GM12878 (cell line): ENCODE results near the gene CCDC61. TPM values are rescaled to one million over a fixed set of nuclear protein-coding genes. Genes with fewer than 3 reads are reported as not detected.

Source experiments
- ATAC-seq: fragments of 200-7000 bp; cut with Tn5 transposase; 3 replicates; pipeline ENCODE4 v1.9.1; 2020; ENCODE audit warnings: mild to moderate bottlenecking, moderate library complexity
- BruUV-seq: library from RNA; stranded (reverse); fragments of 400-500 nt; replicated peaks from 2 replicates; lab custom pipeline; 2021; lab: Mats Ljungman, UMichigan
- CTCF ChIA-PET: fragments of 300-600 bp; sonication (Branson Sonifier 250); formaldehyde crosslinking; extraction: SDS; loops from one replicate; lab custom pipeline; 2021; ENCODE audit warnings: inconsistent platforms; lab: Yijun Ruan, JAX
- POLR2A ChIA-PET: fragments of 350-600 bp; formaldehyde crosslinking; extraction: SDS; loops from one replicate; lab custom pipeline; 2021; ENCODE audit warnings: inconsistent platforms; lab: Charles Lee
- RAD21 ChIA-PET: fragments of 300-600 bp; sonication (Branson Sonifier 250); formaldehyde crosslinking; loops from one replicate; lab custom pipeline; 2023; ENCODE audit warnings: antibody characterized with exemption; ENCODE audit not compliant: unreplicated experiment; lab: Charles Lee
- SMC1A ChIA-PET: fragments of 300-600 bp; sonication (Branson Sonifier 250); formaldehyde crosslinking; loops from one replicate; lab custom pipeline; 2023; ENCODE audit not compliant: unreplicated experiment, uncharacterized antibody; lab: Charles Lee
- DNase-seq: peaks from one replicate; pipeline ENCODE4 v3.0.0-alpha.2; 2011; ENCODE audit warnings: low read depth, low spot score
- FAIRE-seq: peaks from 3 replicates; lab custom pipeline; 2011; peaks lifted over from hg19 to GRCh38; lab: Jason Lieb, UNC
- H2AFZ ChIP-seq: 2 replicates; pipeline ENCODE4 v1.6.0; 2011; ENCODE audit warnings: low read depth, low read length, control low read depth; ENCODE audit not compliant: control insufficient read depth
- H3K27ac ChIP-seq: 2 replicates; pipeline ENCODE4 v1.5.1; 2011; ENCODE audit warnings: control low read depth; ENCODE audit not compliant: control insufficient read depth, insufficient read depth
- H3K27me3 ChIP-seq, 2 experiments: replicated peaks in 1 of 2; 2 replicates each; pipeline versions ENCODE4 v1.6.0 to v1.6.1; 2011; ENCODE audit warnings: low read length in 1 of 2; ENCODE audit not compliant: control insufficient read depth in 2 of 2, insufficient read depth in 2 of 2
- H3K36me3 ChIP-seq, 2 experiments: 2 replicates each; pipeline ENCODE4 v1.5.1; 2011; ENCODE audit warnings: low read length in 1 of 2; ENCODE audit not compliant: control insufficient read depth in 2 of 2, insufficient read depth in 2 of 2
- H3K4me1 ChIP-seq: 2 replicates; pipeline ENCODE4 v1.6.1; 2011; ENCODE audit warnings: mild to moderate bottlenecking, low read length, moderate library complexity, mixed read lengths; ENCODE audit not compliant: control insufficient read depth, insufficient read depth
- H3K4me2 ChIP-seq: 2 replicates; pipeline ENCODE4 v1.6.0; 2011; ENCODE audit warnings: control low read depth; ENCODE audit not compliant: control insufficient read depth, insufficient read depth
- H3K4me3 ChIP-seq: fragments of 200-600 bp; sonication (generic); 2 replicates; pipeline ENCODE4 v1.5.1; 2016
- H3K79me2 ChIP-seq: 2 replicates; pipeline ENCODE4 v1.6.0; 2011; ENCODE audit warnings: low read length; ENCODE audit not compliant: control insufficient read depth, insufficient read depth
- H3K9ac ChIP-seq: 2 replicates; pipeline ENCODE4 v1.8.0; 2011; ENCODE audit warnings: low read length, control low read depth, mixed read lengths; ENCODE audit not compliant: control insufficient read depth, insufficient read depth
- H3K9me3 ChIP-seq: replicated peaks from 3 replicates; pipeline ENCODE4 v1.5.1; 2011; ENCODE audit warnings: mild to moderate bottlenecking, low read length; ENCODE audit not compliant: control insufficient read depth, insufficient read depth
- H4K20me1 ChIP-seq: 2 replicates; pipeline ENCODE4 v1.6.0; 2011; ENCODE audit not compliant: control insufficient read depth, insufficient read depth
- ATF2 ChIP-seq: IDR thresholded peaks from 2 replicates; pipeline ENCODE4 v1.6.1; 2012; ENCODE audit warnings: low read length, inconsistent platforms
- CHD1 ChIP-seq: IDR thresholded peaks from 2 replicates; pipeline ENCODE4 v1.6.1; 2012; ENCODE audit warnings: low read depth, low read length, improper control_type of control experiment
- E4F1 ChIP-seq: fragments of 450-650 bp; IDR thresholded peaks from 2 replicates; pipeline ENCODE4 v1.6.1; 2018; ENCODE audit warnings: borderline replicate concordance, mild to moderate bottlenecking; ENCODE audit not compliant: partially characterized antibody
- FOS ChIP-seq: IDR thresholded peaks from 3 replicates; pipeline ENCODE4 v1.6.1; 2011; ENCODE audit warnings: borderline replicate concordance; ENCODE audit not compliant: insufficient read length; ENCODE audit errors: extremely low read depth
- IRF3 ChIP-seq: fragments of 450-650 bp; IDR thresholded peaks from 2 replicates; pipeline ENCODE4 v1.6.1; 2014; ENCODE audit warnings: mild to moderate bottlenecking
- JUNB ChIP-seq: IDR thresholded peaks from 2 replicates; pipeline ENCODE4 v1.6.1; 2016; ENCODE audit warnings: antibody characterized with exemption, mild to moderate bottlenecking
- JUND ChIP-seq: IDR thresholded peaks from 2 replicates; pipeline ENCODE4 v1.6.1; 2012; ENCODE audit warnings: low read depth, mild to moderate bottlenecking, low read length, improper control_type of control experiment, moderate library complexity
- KAT2A ChIP-seq: conservative IDR thresholded peaks from 2 replicates; pipeline ENCODE4 v1.6.1; 2011; ENCODE audit warnings: low read depth, low read length; ENCODE audit not compliant: control insufficient read depth
- NBN ChIP-seq: fragments of 450-650 bp; IDR thresholded peaks from 2 replicates; pipeline ENCODE4 v1.6.1; 2016
- NFXL1 ChIP-seq: fragments of 450-650 bp; IDR thresholded peaks from 2 replicates; pipeline ENCODE4 v1.6.1; 2017; ENCODE audit warnings: antibody characterized with exemption, mild to moderate bottlenecking, borderline replicate concordance
- PRDM15 ChIP-seq: fragments of 450-650 bp; formaldehyde crosslinking; IDR thresholded peaks from 2 replicates; pipeline ENCODE4 v1.4.0; 2020; ENCODE audit warnings: mild to moderate bottlenecking, moderate library complexity
- RELB ChIP-seq: fragments of 450-650 bp; IDR thresholded peaks from 2 replicates; pipeline ENCODE4 v1.6.1; 2017; ENCODE audit warnings: low read depth, mild to moderate bottlenecking, moderate library complexity
- SRF ChIP-seq, 2 experiments: IDR thresholded peaks; 2 replicates each; pipeline ENCODE4 v1.6.1; 2011; ENCODE audit warnings: low read depth in 2 of 2, low read length in 2 of 2, mild to moderate bottlenecking in 1 of 2, moderate library complexity in 1 of 2
- WRNIP1 ChIP-seq: IDR thresholded peaks from 2 replicates; pipeline ENCODE4 v1.6.1; 2011; ENCODE audit warnings: low read depth, low read length, improper control_type of control experiment, borderline replicate concordance
- WGBS: methylation state at CpG from one replicate; pipeline ENCODE4 v1.1.6; 2016; ENCODE audit warnings: low lambda C conversion rate; ENCODE audit not compliant: insufficient replicate concordance, insufficient coverage; ENCODE audit errors: missing lambda C conversion rate; 5-methylcytosine and 5-hydroxymethylcytosine counted together
- in situ Hi-C: fragments of 300-500 bp; cut with MboI; formaldehyde crosslinking; loops from 9 replicates; pipeline ENCODE4 v1.14.3; 2018; ENCODE audit warnings: mixed read lengths
- intact Hi-C: fragments of 100-400 bp; cut with micrococcal nuclease; formaldehyde crosslinking; loops from one replicate; pipeline ENCODE4 v1.14.2; 2022; ENCODE audit not compliant: unreplicated experiment
- polyA plus RNA-seq, 11 experiments: library from polyadenylated mRNA; depleted of rRNA in 4 of 11; unstranded in 6 of 11; stranded (reverse) in 5 of 11; fragments of >200 nt; fragmentation: Nextera tagmentation in 4 of 11; fragmentation: Illumina TruSeq in 1 of 11; extraction: Ambion mirVana in 4 of 11; extraction: Trizol in 1 of 11; gene quantifications; 1 replicate in 1 of 11; 2 replicates in 10 of 11; pipeline versions ENCODE4 v1.2.1 to v1.2.3, GENCODE V29; 2011 to 2016; ENCODE audit warnings: inconsistent platforms in 2 of 11, missing spikeins in 2 of 11, low read depth in 1 of 11
- total RNA-seq, 4 experiments: library from RNA; depleted of rRNA in 3 of 4; stranded (reverse); fragments of >200 nt in 3 of 4; fragmentation: Illumina TruSeq in 1 of 4; extraction: Trizol in 1 of 4; gene quantifications; 2 replicates each; pipeline versions ENCODE4 v1.2.1 to v1.2.3, GENCODE V29; 2013 to 2021

The CCDC61 gene
- total and polyA plus RNA-seq, 10 of the 15 experiments (the other 5 are each of a cell fraction or from before 2014, with no cell fraction given) = 0.27 to 27.1 (median 8.7) TPM

- Histone ChIP-seq H3K9ac (no peak overlapping the region), H3K36me3 (no peaks in the 10 kb centered on the region; a peak in 1 of 4 replicates), H3K27ac (no peak overlapping the region), H4K20me1 (no peaks in the 10 kb centered on the region; the same call in 1 of the 2 replicates), H3K27me3 (no peaks in the 10 kb centered on the region), H3K4me2 (no peak overlapping the region; the same call in 1 of the 2 replicates), H3K4me3 (no peak overlapping the region), H3K9me3 (no peaks in the 10 kb centered on the region), H3K79me2 (no peaks in the 10 kb centered on the region), H2AFZ (no peak overlapping the region), H3K4me1 (peaks cover 5% of the 10 kb centered on the region)
- FAIRE-seq (no peak), ATAC-seq (peak; percentile 14), DNase-seq (no peak)
- intact Hi-C loops = no loop called here
- in situ Hi-C loops = no loop called here
- RAD21 ChIA-PET = interaction anchor here (0.7 to 1.5 kb wide), 6 partner anchors 154 to 248 kb away, joined by 3 to 5 read pairs (median 3); partner anchors contain the start of gene SIX5
- BruUV-seq = no TSS peak
- SMC1A ChIA-PET = interaction anchor here (1.0 kb wide), 1 partner anchor 200 kb away, joined by 4 read pairs; no protein-coding TSS in a partner anchor
- POLR2A ChIA-PET = interaction anchor here (0.7 to 1.2 kb wide), 2 partner anchors 129 to 154 kb away, joined by 3 to 7 read pairs; partner anchors contain the start of genes FOXA3 and SYMPK
- CTCF ChIA-PET = interaction anchor here (0.6 to 2.0 kb wide), 11 partner anchors 11 to 584 kb away, joined by 3 to 17 read pairs (median 4); partner anchors contain the start of genes CALM3, CCDC61, IRF2BP1 and MYPOP
- WGBS = 15% methylated on average over 7 of the region's 7 CpGs
- TF ChIP-seq JUNB (no peak), IRF3 (no peak), FOS (no peak), RELB (no peak), CHD1 (no peak), SRF (IDR thresholded peaks at IDR 0.05; ENCODE audit: low read depth in 2 of 2, low read length in 2 of 2) (no peak), PRDM15 (CRISPR knock-in tag) (no peak), KAT2A (no peak), NFXL1 (no peak), NBN (no peak), WRNIP1 (no peak), E4F1 (no peak), JUND (no peak), ATF2 (no peak)
These were observed 21.8 kb downstream of the CCDC61 start for GRCh38 chr19:46017095-46017429.
